NB4 (cell line): ENCODE results near the gene ZNHIT3.
"Not testable (repeated sequence)": the region's sequence is repeated elsewhere in the genome, so short reads cannot be mapped to it uniquely, and the experiment has no call there.

Experiments
- CTCF ChIP-seq: IDR thresholded peaks from one replicate; pipeline ENCODE4 v1.5.1; 2012; ENCODE audit warnings: low read depth, low read length
- MAX ChIP-seq: IDR thresholded peaks from 2 replicates; pipeline ENCODE4 v1.6.1; 2011; ENCODE audit warnings: low read depth, low read length
- MYC ChIP-seq: IDR thresholded peaks from 2 replicates; pipeline ENCODE4 v1.6.1; 2011; ENCODE audit warnings: low read depth, low read length
- POLR2A ChIP-seq: IDR thresholded peaks from 2 replicates; pipeline ENCODE4 v1.6.1; 2011; ENCODE audit warnings: mild to moderate bottlenecking; ENCODE audit not compliant: insufficient read length; ENCODE audit errors: extremely low read depth

- not testable (repeated sequence) for TF ChIP-seq POLR2A, CTCF, MAX, MYC
Measured at GRCh38 chr17:36457701-36458100, 28.8 kb upstream of the ZNHIT3 start.
